ENCODE measurements around the gene CEP126.

Gene CEP126

GRCh38 chr11:101914738-101915426 is at the start of gene CEP126:
TSS of gene CEP126 (plus strand) at chr11:101915010. CDS start at chr11:101915285, 275 bp downstream.
- DNase-seq, result peak; percentile 98

- DNase-seq, result no peak
These were observed 48.0 kb upstream of the CEP126 start for GRCh38 chr11:101866619-101867491.

DNA sequence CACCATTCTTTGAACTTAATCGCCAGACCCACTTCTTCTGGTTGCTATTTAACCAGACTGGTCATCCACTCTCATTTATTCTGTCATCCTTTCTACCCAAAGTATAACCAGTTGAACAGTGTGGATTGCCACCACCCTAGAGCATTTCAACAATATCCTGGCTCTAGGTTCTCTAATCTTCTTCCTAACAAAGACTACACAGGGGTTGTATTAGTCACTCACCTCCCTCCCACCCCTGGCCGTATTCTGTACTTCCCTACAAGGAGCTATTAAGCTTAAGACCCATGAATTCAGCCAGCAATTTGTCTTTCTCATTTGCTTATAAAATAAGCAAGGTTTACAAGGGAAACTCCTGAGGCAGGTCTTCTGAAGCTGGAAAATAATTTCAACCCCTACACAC is 46.9 kb upstream of the CEP126 start:
- DNase-seq, result no peak

DNA sequence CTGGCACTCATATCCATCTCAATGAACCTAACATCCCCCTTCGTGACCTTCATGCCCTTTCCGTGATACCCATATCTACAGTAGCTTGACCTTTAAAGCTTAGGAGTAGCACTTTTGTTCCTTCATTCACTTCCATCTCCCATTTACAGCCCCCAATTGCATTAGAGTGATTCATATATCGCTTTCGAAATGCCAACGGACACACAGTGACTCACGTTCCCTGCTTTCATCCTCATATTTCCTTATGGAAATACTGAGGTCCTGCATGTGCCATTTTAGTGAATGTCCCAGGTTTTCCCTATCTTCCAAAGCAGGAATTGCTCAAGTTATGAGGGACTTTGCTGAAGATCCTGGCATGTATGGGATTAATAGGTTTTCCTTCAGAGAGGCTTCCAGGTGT is 44.3 kb upstream of the CEP126 start:
- DNase-seq, result no peak

DNA sequence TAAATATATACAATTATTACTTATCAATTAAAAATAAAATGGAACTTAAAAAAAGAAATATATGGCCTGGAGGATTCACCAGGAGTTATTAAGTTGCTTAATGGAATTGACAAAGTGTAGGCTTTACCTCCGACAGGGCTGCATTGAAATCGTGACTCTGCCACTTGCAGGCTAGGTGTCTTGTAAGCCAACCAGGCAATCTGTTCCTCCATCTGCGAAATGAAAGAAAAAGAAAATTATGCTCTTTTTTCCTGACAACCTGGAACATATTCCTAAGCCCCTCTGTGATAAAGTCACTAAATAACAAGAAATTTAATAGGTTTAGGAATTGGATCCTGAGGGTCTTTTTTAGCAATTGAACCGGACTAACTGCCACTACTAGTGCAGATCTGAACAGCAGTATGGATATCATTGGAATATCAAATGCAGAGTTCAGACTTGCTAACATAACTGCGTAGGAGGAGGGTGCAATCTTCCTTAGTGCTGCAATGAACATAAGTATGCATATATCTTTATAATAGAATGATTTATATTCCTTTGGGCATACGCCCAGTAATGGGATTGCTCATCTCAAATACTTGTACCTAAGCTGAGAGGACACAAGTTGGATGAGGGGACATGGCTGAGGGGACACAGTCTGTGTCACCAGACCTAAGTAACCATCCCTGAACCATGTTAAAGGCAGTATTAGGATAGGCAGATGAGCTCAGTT is 42.5 kb upstream of the CEP126 start:
- no peak for DNase-seq

GRCh38 chr11:101880222-101880621 is 34.6 kb upstream of the CEP126 start:
- DNase-seq, result peak; percentile 21

DNA sequence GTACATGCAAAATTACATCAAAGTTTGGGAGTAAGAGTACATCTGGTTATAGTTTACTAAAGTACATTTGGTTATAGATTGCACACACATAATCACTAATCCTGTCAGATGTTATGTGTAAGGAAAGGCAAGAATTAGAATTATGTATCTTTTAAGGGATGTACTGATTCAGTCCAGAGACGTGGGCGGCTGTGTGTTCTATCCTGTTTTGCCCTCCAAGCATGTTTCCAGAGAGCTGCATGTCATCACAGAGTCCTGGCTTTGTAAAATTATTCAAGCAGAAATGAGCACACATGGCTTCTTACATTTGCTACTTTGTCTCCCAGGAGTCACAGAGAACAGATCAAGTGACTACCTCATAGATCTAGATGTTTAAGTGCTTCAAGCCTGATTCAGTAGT is 33.2 kb upstream of the CEP126 start:
- DNase-seq, result no peak

GRCh38 chr11:101885631-101886030 is 29.2 kb upstream of the CEP126 start:
- DNase-seq, result no peak

- no peak for DNase-seq
These were observed 25.0 kb upstream of the CEP126 start for GRCh38 chr11:101889767-101890166.

DNA sequence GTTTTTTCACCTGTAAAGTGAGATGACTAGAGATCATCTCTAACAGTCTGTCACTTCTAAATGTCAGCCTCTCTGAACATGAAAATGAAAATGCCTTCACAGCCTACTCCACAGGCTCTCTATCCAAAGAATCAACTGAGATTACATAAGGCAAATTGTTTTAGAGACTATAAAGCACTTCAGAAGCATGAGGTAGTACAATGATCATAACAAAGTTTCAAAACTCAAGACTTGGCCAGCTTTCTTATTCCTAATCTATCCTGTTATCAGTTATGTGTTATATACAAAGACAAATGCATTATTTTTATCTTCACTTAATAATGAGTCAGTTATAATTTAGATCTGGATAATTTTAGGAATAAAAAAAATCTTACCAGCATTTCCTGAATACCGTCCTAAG is 20.3 kb upstream of the CEP126 start:
- no peak for DNase-seq

DNA sequence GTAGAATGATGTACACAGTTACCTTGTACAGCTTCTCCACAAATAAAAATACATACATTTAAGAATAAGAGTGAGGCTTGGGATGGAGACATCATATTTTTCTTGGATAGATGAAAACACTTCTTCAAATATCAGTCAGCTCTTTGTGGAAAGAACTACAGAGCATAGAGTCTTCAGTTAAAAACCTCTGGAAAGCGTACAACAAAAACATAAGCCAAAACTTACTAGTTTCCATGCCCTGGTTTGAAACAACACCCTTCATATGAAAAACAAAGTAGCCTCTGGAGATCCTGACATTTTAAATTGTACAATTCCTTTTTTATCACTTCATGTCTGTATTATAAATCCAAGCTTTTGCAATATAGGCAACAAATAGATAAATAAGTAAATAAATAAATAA is 7.0 kb upstream of the CEP126 start:
- DNase-seq, result no peak

- no peak for DNase-seq
These were observed 5.7 kb upstream of the CEP126 start for GRCh38 chr11:101909087-101909486.

- peak; percentile 53 for DNase-seq
These were observed 2.0 kb upstream of the CEP126 start for GRCh38 chr11:101912823-101913284.

GRCh38 chr11:101913656-101914055 is 1.2 kb upstream of the CEP126 start:
- DNase-seq, result peak; percentile 82

GRCh38 chr11:101914341-101914737 is 471 bp upstream of the CEP126 start:
- peak; percentile 91 for DNase-seq

DNA sequence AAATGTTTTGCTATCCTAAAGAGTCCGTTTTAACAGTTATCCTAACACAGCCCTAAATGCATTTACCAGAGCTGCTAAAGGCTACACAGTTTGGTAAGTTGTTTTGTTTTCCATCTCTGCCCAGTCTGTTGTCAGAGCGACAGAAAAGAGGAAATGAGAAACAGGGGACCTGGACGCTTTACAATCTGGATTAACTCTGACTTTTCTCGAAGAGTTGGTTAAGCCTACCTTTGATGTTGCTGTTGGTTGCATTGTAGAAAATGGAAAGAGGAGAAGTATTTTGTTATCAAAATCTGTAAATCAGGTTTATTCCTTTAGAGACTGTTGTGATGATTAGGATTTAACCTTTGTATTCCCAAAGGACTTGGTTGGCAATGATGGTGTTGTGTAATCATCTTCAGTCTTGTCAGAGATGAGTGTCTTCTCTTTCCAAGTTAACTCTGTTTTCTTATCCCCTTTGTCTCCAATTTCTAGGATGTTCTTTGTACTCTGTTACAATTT is 1.0 kb downstream of the CEP126 start:
- DNase-seq, result peak; percentile 78

DNA sequence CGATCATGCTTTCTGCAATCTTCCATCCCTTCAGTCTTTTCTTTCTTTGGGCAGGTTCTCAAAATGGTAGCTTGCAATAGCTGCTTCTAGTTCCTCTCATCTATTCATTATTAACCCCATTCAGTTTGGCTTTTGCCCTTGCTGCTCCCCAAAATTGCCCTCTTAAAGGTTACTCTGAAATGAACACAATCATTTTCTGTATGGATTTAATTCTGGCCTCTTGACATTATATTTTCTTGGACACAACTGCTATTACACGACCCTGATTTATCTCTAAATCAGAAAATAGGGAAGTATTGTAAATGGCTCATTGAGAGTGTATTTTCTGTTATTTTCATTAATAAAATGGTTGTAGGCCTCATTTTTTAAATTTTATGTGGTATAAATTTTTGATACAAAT is 1.6 kb downstream of the CEP126 start, which contains the start of gene ANGPTL5:
Gene ANGPTL5 (minus strand): TSS at position 101 of the 400 bp plus-strand sequence. CDS start 8,613 bp downstream, outside the sequence.
- DNase-seq, result no peak

- no peak for DNase-seq
These were observed 2.4 kb downstream of the CEP126 start for GRCh38 chr11:101917226-101917625.

GRCh38 chr11:101920992-101921391 is 6.2 kb downstream of the CEP126 start:
- no peak for DNase-seq

DNA sequence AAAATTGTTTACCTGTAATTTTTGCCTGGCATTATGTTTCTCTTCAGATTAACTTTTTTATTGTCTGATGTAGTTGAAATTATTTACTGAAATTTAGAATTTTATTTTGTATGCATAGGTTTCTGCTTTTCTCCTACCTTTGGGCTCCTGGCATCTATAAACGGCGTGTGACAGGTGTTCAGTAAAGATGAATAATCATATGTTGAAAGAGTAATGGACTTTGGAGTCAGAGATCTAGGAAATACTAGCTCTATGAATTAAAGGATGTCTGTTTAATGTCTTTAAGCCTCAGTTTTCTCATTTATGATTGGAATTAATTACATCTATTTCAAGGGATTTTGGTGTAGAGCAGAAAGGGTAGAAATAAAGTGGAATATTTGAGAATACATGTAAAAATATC is 8.7 kb downstream of the CEP126 start:
- no peak for DNase-seq

GRCh38 chr11:101929294-101929915 is 14.6 kb downstream of the CEP126 start:
- no peak for DNase-seq

DNA sequence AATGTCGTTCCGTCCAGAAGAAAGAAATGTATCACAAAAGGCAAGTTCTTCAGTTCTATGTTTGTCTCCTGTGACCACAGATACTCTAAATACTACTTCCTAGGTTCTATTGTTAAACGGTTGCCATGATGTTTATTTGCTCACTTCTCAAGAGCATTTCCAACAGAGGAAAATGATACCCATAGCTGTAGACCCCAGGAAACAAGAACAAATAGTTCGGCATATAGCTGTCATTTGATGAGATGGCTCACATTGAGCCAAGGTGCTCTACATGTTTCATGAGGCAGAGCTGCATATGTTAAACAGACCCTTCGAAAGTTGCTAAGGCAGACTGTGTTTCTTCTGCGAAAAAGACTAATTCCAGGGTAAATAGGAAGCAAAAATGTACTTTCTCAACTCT is 16.9 kb downstream of the CEP126 start:
- no peak for DNase-seq
